Right lobe of liver (tissue), 4 donors: Measurements from ENCODE around the gene ZNG1A.
"Not testable (repeated sequence)": the region's sequence is repeated elsewhere in the genome, so short reads cannot be mapped to it uniquely, and the experiment has no call there.

Source experiments
- CTCF ChIP-seq, 4 donors: fragments of 200-600 bp in 3 of 4; fragments of 450-650 bp in 1 of 4; IDR thresholded peaks; one replicate each; pipeline versions ENCODE4 v1.5.1 to v1.8.0; 2016 to 2022; ENCODE audit warnings: antibody characterized with exemption in 4 of 4, mild to moderate bottlenecking in 2 of 4
- POLR2A ChIP-seq: fragments of 450-650 bp; IDR thresholded peaks from one replicate; pipeline ENCODE4 v1.6.1; 2017; ENCODE audit warnings: antibody characterized with exemption, mild to moderate bottlenecking
- donor health status: DM: no; HTN: no; CAD: no.
- donor health status: DM: no; HTN: no; CAD: no.
- donor health status: DM: no; HTN: yes; CAD: no.

GRCh38 chr9:159871-160270 is 19.0 kb downstream of the ZNG1A start:
- TF ChIP-seq CTCF (IDR thresholded peaks at IDR 0.05); POLR2A: not testable (repeated sequence)
